OCI-LY7 (cell line): Measurements from ENCODE around the gene PNCK. TPM values are rescaled to one million over a fixed set of nuclear protein-coding genes. Genes with fewer than 3 reads are reported as not detected.

Source experiments
- BruUV-seq: library from RNA; stranded (reverse); fragments of 400-500 nt; replicated peaks from 2 replicates; lab custom pipeline; 2021; lab: Mats Ljungman, UMichigan
- CTCF ChIA-PET: fragments of 300-600 bp; sonication (Branson Sonifier 250); formaldehyde crosslinking; loops from one replicate; lab custom pipeline; 2022; ENCODE audit warnings: antibody characterized with exemption; ENCODE audit not compliant: unreplicated experiment; lab: Charles Lee
- POLR2A ChIA-PET: fragments of 300-600 bp; sonication (Branson Sonifier 250); formaldehyde crosslinking; loops from one replicate; lab custom pipeline; 2022; ENCODE audit warnings: antibody characterized with exemption; lab: Charles Lee
- DNase-seq: peaks from one replicate; pipeline ENCODE4 v3.0.0-alpha.2; 2015; ENCODE audit warnings: low spot score
- H2AFZ ChIP-seq: fragments of 200-600 bp; sonication (generic), shearing (Covaris generic); 2 replicates; pipeline ENCODE4 v1.6.1; 2014; ENCODE audit warnings: mild to moderate bottlenecking, antibody characterized with exemption, low read length, moderate library complexity
- H3K27ac ChIP-seq: fragments of 200-600 bp; sonication (generic); 2 replicates; pipeline ENCODE4 v1.5.1; 2014; ENCODE audit warnings: mixed run types, low read depth, mild to moderate bottlenecking, moderate library complexity, low read length, inconsistent platforms; ENCODE audit not compliant: poor library complexity, severe bottlenecking
- H3K36me3 ChIP-seq: fragments of 200-600 bp; sonication (generic); 2 replicates; pipeline ENCODE4 v1.6.1; 2014; ENCODE audit warnings: mild to moderate bottlenecking, antibody characterized with exemption, low read length, moderate library complexity, mixed read lengths; ENCODE audit not compliant: insufficient read depth
- H3K4me1 ChIP-seq: fragments of 200-600 bp; sonication (generic); 2 replicates; pipeline ENCODE4 v1.5.1; 2014; ENCODE audit warnings: mild to moderate bottlenecking, low read length; ENCODE audit not compliant: insufficient read depth, poor library complexity, severe bottlenecking
- H3K4me2 ChIP-seq: fragments of 200-600 bp; sonication (generic); 2 replicates; pipeline ENCODE4 v1.6.1; 2014; ENCODE audit warnings: mild to moderate bottlenecking, low read length
- H3K4me3 ChIP-seq: fragments of 200-600 bp; sonication (generic); 2 replicates; pipeline ENCODE4 v1.5.1; 2014; ENCODE audit warnings: mild to moderate bottlenecking, low read depth, low read length; ENCODE audit not compliant: poor library complexity, severe bottlenecking
- H3K79me2 ChIP-seq: fragments of 200-600 bp; sonication (generic); 2 replicates; pipeline ENCODE4 v1.6.1; 2016; ENCODE audit warnings: low read depth, mild to moderate bottlenecking, low read length, moderate library complexity, mixed read lengths; ENCODE audit not compliant: insufficient read depth
- H3K9me2 ChIP-seq: fragments of 200-600 bp; sonication (generic); 2 replicates; pipeline ENCODE4 v1.6.1; 2016; ENCODE audit warnings: mild to moderate bottlenecking, low read length, mixed read lengths; ENCODE audit not compliant: insufficient read depth
- H3K9me3 ChIP-seq: fragments of 200-600 bp; sonication (generic); 2 replicates; pipeline ENCODE4 v1.6.1; 2014; ENCODE audit warnings: mild to moderate bottlenecking, mixed run types, low read length, mixed read lengths
- H4K20me1 ChIP-seq: fragments of 200-600 bp; sonication (generic); 2 replicates; pipeline ENCODE4 v1.6.1; 2014; ENCODE audit warnings: mild to moderate bottlenecking, antibody characterized with exemption, low read length, moderate library complexity, mixed read lengths; ENCODE audit not compliant: insufficient read depth
- EZH2phosphoT487 ChIP-seq: fragments of 200-600 bp; sonication (generic); IDR thresholded peaks from 2 replicates; pipeline ENCODE4 v1.6.1; 2018; ENCODE audit warnings: low read depth, borderline replicate concordance, mild to moderate bottlenecking, mixed run types, antibody characterized with exemption, low read length, moderate library complexity, mixed read lengths
- intact Hi-C: fragments of 100-400 bp; cut with micrococcal nuclease; formaldehyde crosslinking; loops from one replicate; pipeline ENCODE4 v1.10.0; 2022; ENCODE audit not compliant: unreplicated experiment
- total RNA-seq, 2 experiments: library from RNA; depleted of rRNA in 1 of 2; stranded (reverse); fragments of >200 nt in 1 of 2; shearing (Covaris generic) in 1 of 2; gene quantifications; 2 replicates each; pipeline ENCODE4 v1.2.3, GENCODE V29; 2014 to 2022
- TF ChIP-seq, protein P1 (sequence below): fragments of 200-600 bp; sonication (generic); conservative IDR thresholded peaks from 2 replicates; pipeline ENCODE4 v1.5.1; 2014; ENCODE audit warnings: mild to moderate bottlenecking, antibody characterized with exemption, low read length, moderate library complexity, mixed read lengths

The PNCK gene
- total RNA-seq, 2 experiments from 2014 or later = 0.19 TPM; not detected in 1

DNA sequence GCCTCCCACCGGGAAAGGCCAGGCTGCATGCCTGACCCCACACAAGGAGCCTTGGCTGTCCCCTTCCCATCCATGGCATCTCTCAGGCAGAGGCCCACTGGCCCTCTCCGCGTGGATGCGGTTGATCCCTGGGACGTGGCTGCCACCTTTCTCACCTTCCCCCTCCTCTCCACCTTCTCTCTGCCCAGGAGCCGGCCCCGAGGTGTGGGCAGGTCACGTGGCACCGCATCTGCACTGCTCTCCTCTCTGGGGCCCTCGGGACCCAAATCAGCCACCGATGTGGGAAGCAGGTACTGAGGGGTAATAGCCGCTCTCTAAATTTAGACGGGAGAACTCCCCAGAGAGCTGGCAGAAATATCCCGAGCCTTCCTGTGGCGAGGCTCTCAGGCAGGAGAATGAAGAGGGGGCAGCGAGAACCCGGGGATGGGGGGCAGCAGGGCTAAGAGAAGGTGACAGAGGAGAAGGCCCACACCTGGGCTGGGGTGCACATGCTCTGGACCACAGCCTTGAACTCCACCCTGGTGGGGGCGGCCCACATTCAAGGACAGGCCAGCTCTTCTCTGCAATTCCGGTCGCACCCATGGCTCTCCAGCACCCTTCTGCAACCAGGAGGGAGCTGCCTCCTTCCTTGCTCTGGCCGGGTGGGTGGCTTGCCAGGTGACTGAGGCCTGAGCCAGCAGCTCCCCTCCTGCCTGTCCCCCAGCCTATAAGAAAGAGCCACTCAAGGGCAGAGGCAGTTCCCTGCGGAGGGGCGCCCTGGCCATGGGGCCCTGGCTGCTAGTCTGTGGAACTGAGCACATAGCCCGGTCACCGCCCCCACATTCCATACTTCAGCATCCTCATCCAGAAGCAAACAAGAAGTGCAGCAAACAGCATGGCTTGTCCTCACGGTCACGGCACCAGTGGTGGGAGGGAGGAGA is 36.2 kb downstream of the PNCK start:
- H3K36me3 ChIP-seq = no peaks in the 10 kb centered on the region
- intact Hi-C loops = no loop called here
- CTCF ChIA-PET = interaction anchor here (0.6 kb wide), 1 partner anchor 13 kb away, joined by 3 read pairs; no protein-coding TSS in a partner anchor
- no peaks in the 10 kb centered on the region for H3K9me2 ChIP-seq
- no peak overlapping the region for H3K4me3 ChIP-seq
- no peak overlapping the region for H3K4me2 ChIP-seq
- no peak for DNase-seq
- TF ChIP-seq EZH2phosphoT487 = no peak
- TF ChIP-seq, protein P1, sequence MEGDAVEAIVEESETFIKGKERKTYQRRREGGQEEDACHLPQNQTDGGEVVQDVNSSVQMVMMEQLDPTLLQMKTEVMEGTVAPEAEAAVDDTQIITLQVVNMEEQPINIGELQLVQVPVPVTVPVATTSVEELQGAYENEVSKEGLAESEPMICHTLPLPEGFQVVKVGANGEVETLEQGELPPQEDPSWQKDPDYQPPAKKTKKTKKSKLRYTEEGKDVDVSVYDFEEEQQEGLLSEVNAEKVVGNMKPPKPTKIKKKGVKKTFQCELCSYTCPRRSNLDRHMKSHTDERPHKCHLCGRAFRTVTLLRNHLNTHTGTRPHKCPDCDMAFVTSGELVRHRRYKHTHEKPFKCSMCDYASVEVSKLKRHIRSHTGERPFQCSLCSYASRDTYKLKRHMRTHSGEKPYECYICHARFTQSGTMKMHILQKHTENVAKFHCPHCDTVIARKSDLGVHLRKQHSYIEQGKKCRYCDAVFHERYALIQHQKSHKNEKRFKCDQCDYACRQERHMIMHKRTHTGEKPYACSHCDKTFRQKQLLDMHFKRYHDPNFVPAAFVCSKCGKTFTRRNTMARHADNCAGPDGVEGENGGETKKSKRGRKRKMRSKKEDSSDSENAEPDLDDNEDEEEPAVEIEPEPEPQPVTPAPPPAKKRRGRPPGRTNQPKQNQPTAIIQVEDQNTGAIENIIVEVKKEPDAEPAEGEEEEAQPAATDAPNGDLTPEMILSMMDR = no peak
- POLR2A ChIA-PET = no interaction called here
- H3K79me2 ChIP-seq = no peaks in the 10 kb centered on the region
- no peaks in the 10 kb centered on the region for H4K20me1 ChIP-seq
- H3K9me3 ChIP-seq = no peaks in the 10 kb centered on the region
- H3K4me1 ChIP-seq = no peaks in the 10 kb centered on the region
- BruUV-seq = no TSS peak
- no peak overlapping the region for H2AFZ ChIP-seq
- H3K27ac ChIP-seq = no peak overlapping the region

DNA sequence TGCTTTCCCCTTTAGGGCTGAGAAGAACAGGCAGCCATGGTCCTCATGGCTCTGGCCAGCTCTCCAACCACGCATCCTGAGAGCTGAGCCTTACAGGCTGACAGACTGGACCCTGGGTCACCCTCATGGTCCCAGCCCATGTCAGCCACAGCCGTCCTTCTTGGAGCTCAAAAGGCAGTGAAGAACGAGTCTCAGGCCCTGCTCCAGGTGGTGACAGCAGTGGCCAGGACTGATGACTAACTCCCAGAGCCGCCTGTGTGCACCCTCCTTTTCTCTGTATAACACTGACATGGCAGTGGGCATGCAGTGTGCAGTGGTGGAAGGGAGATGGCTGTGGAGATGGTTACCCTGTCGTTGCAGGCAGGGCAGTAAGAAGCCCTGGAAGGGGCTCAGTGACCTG is 36.9 kb downstream of the PNCK start:
- H3K9me2 ChIP-seq = no peaks in the 10 kb centered on the region
- H3K9me3 ChIP-seq = no peaks in the 10 kb centered on the region
- no peak for DNase-seq
- no peaks in the 10 kb centered on the region for H3K4me1 ChIP-seq
- H3K27ac ChIP-seq = no peak overlapping the region
- H3K36me3 ChIP-seq = no peaks in the 10 kb centered on the region
- no TSS peak for BruUV-seq
- H4K20me1 ChIP-seq = no peaks in the 10 kb centered on the region
- H3K4me2 ChIP-seq = no peak overlapping the region
- H3K4me3 ChIP-seq = no peak overlapping the region
- TF ChIP-seq EZH2phosphoT487 = no peak
- TF ChIP-seq, protein P1 = no peak
- CTCF ChIA-PET = interaction anchor here (0.6 kb wide), 1 partner anchor 12 kb away, joined by 3 read pairs; no protein-coding TSS in a partner anchor
- H3K79me2 ChIP-seq = no peaks in the 10 kb centered on the region
- POLR2A ChIA-PET = no interaction called here
- intact Hi-C loops = no loop called here
- no peak overlapping the region for H2AFZ ChIP-seq
